Tracheal epithelial cell (primary cell): ENCODE measurements around the gene FBXL2. TPM values are rescaled to one million over a fixed set of nuclear protein-coding genes. Genes with fewer than 3 reads are reported as not detected.

Experiments used
- total RNA-seq: library from RNA; depleted of rRNA; stranded (reverse); fragments of >200 nt; gene quantifications from 2 replicates; pipeline ENCODE4 v1.2.1, GENCODE V29; 2014

Gene FBXL2
- 9.4 and 20.7 TPM in 2 replicates for total RNA-seq

GRCh38 chr3:33277193-33277882, at the start of gene FBXL2:
Gene FBXL2 (plus strand): TSS chr3:33277442. CDS start chr3:33277513, 71 bp downstream.

Other genes starting within 250 kb of the FBXL2 start
- gene GLB1, start 180.3 kb upstream of the FBXL2 start, total RNA-seq = 66.7 and 85.9 TPM in 2 replicates
- gene TMPPE, start 180.3 kb upstream of the FBXL2 start, total RNA-seq = 4.5 and 6.7 TPM in 2 replicates
- 183 and 256 TPM in 2 replicates for gene CRTAP, start 163.4 kb upstream of the FBXL2 start, total RNA-seq
- under 0.01 and 0.24 TPM in 2 replicates for gene SUSD5, start 58.6 kb upstream of the FBXL2 start, total RNA-seq
- 32.3 and 34.3 TPM in 2 replicates for gene UBP1, start 163.0 kb downstream of the FBXL2 start, total RNA-seq